ENCODE measurements around the gene CCDC15.
"Not testable (repeated sequence)": the region's sequence is repeated elsewhere in the genome, so short reads cannot be mapped to it uniquely, and the experiment has no call there.

Gene CCDC15

DNA sequence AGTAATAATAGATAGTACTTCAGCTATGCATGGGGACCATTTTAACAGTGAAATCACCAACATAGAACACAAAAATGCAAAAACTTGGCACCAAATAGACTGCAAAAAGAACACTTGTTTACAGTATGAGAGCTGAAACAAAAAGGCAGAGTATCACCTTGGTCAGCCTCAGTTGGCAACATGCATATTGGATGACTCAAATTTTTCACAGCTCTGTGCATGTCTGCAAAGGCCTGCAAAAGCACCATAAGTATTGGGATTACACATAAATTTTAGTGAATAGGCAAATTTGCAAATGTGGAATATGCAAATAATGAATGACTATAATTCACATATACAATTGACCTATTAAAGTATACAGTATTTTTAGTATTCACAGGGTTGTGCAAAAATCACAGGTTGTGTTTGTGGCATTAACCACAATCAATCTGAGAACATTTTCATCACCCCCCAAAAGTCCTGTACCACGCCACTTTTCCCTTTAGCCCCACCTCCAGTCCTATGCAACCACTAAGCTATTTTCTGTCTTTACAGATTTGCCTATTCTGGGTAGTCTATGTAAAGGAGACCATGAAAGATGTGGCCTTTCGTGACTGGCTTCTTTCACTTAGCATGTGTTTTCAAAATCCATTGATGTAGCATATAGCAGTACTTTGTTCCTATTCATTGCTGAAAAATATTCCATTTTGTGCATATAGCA, 47.2 kb downstream of the CCDC15 start:
- no peak for FAIRE-seq

DNA sequence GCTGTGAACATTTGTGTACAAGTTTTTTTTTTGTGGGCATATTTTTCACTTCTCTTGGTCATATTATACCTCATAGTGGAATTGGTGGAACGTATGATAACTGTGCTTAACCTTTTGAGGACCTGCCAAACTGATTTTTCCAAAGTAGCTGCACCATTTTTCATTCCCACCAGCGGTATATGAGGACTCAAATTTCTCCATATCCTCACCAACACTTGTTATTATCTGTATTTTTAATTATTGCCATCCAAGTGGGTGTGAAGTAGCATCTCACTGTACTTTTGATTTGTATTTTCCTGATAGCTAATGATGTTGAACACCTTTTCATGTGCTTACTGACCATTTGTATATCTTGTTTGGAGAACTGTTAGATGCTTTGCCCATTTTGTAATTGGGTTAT, 47.8 kb downstream of the CCDC15 start:
- no peak for FAIRE-seq

DNA sequence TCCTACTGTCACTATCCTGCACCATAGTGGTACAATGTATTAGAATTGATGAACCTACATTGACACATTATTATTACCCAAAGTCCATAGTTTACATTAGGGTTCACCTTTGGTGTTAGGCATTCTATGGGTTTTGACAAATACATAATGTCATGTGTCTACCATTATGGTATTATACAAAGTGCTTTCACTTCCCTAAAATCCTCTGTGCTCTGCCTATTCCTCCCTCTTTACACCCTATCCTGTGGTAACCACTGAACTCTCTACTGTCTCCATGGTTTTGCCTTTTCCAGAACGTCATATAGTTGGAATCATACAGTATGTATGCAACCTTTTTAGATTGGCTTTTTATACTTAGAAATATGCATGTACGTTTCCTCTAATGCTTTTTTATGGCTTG, 51.5 kb downstream of the CCDC15 start:
- FAIRE-seq: no peak

DNA sequence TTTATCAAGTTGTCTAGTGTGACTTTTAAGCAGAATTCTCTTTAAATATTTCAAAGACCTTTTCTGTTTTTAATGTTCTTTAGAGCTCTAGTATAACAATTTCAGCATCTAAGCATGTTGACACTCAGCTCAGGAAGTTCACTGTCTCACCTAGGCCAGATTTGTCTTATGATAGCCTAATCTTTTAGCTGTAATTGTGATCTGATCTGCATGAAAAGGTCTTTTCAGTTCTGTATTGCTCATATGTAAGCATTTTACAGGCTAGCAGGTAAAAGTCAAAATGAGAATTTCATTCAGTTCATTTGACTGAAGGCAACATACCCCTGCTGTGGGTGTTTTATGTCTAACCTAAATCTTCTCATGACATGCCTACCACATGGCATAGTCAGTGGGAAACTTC, 62.4 kb downstream of the CCDC15 start:
- no peak for FAIRE-seq

DNA sequence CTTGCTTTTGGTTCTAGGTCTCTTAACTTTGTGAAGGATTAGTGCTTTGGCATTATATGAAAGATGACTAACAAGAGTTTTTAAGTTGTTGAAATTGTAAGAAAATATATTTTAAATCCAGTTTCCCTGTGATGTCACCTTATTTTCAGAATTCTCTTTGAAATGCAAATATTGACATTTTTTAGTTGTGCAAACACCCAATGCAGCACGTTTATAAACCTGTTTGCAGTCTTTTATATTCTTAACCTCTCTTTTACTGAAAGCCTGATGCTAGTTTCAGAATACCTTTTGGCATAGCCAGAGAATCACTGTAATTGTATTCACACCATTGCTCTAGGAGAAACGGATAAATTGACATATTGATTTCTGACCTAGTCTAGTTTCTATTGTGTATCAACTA, 66.3 kb downstream of the CCDC15 start:
- FAIRE-seq: no peak

DNA sequence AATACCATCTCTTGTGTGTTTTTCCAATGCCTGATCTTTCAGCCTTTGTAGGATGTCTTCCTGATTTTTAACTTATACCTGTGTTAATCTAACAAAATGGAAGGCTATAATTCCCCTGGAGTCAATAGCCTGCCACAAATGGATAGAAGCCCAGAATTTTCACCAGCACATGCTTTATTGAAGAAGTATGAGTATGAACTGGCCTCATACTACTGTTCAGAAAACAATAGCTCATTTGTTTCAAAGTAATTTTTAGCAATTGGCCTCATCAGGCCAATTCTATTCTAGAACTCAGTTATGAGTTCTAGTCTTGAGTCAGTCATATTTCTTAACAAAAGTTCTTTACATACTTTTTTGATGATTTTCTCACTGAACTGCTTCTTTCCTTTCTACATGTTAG, 68.5 kb downstream of the CCDC15 start:
- no peak for FAIRE-seq

DNA sequence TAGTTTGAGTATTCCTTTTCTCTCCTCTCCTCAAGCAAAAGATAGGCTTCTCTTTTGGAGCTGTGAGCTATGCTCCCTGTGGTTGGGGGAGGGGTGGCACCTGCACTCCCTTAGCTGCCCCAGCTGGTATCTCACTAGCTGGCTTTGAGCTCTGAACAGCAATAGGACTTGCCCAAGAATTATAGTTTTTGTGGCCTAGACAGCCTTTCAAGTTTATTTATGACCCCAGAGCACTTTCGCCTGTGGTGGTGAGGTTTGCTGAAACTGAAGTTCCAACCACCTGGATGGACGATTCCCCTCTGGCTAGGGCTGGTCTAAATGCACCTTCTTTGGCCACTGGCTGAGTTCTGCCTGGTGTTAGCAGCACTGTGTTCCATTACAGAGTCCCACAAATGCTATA, 72.0 kb downstream of the CCDC15 start:
- FAIRE-seq: no peak

DNA sequence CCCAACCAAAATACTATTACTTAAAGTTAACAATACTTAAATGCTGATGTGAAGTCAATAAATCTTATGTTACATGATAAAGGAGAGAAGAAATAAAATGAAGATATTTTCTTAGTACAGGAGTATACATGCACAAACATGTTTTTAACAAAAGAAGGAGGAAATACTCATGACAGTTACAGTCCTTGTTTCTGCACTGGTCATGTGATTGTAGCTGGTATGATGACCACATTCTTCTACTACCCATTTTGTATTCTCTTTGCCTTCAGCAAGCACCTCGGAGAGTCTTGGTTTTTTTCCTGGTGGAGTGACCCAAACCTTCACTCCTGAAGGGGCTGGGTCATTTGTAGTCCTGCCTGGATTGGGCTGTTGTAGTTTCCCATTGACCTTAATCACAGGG, 75.4 kb downstream of the CCDC15 start:
- not testable (repeated sequence) for FAIRE-seq

DNA sequence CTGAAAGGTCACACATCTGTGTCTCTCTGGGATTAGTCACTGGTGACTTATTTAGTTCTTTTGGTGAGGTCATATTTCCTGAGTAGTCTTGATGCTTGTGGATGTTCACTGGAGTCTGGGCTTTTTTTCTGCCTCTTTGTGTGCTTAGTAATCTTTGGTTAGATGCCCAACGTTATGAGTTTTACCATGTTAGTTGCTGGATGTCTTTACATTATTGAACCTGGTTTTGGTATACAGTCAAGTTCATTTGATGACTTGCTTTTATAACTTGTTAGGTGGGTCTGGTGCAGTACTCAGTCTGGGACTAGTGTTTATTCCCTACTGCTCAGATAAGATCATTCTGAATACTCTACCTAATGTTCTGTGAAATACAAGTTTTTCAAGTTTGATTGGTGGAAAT, 82.9 kb downstream of the CCDC15 start:
- FAIRE-seq: no peak

DNA sequence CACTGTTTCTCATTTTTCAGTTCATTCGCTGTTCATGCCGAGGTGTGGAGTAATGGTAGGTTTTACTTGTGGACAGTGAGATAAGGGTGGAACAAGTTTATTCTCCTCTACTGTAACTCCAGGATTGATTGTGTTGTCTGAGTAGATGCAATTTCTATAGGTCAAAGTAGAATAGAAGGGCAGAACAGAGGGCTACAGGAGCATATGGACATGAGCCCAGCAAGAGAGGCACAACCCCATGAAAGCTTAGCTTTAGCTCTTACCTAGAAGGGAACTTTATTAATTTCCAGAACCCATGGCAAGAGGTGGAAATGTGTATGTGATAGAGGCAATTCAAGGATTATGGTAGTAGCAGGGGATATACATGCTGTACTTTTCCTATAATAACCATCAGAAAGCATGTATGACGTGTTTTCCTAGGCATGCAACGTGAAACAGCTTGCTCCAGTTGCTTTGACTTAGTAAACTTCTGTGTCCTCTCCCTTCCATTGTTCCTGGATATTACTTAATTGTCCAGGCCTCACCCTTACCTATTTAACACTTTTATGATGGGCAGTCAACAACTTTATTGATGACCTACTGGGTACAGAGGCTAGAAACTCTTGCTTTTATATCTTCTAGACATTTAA, 95.3 kb downstream of the CCDC15 start:
- no peak for FAIRE-seq

DNA sequence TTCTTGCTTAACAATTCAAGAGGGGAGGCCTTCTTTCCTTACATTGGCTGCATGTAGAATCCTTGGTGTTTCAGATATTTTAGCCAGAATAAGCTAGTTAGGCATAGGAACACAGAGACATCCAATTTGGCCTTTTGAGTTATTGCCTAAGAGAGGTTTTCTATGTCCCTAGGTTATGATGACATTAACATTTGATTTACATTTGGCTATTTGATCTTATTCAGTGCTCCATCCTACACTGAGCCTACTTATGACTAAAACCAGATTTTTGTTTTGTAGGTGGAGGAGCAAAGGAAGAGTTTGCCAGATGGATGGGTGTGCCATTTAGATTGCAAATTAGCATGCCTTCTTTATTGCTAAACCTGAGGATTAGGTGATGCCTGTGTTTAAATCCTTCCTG, 98.0 kb downstream of the CCDC15 start:
- FAIRE-seq: no peak

DNA sequence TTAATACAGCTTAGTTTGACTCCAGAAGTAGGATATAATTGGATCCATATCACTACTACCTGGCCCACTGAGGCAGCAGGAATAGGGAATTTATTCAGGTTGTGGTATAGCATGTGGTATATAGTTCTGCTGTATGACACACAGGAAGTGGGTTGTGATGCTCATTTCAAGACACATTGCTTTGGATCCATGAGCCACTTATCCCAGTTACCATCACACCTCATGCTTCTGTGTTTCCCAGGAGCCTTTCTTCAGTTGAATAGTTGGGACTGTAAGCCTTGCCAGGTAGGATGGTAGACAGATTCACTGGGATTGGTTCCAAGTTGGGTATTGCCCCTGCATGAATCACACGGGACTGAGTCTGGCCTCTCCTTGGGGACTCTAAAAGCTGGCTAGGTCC, 99.2 kb downstream of the CCDC15 start:
- no peak for FAIRE-seq

DNA sequence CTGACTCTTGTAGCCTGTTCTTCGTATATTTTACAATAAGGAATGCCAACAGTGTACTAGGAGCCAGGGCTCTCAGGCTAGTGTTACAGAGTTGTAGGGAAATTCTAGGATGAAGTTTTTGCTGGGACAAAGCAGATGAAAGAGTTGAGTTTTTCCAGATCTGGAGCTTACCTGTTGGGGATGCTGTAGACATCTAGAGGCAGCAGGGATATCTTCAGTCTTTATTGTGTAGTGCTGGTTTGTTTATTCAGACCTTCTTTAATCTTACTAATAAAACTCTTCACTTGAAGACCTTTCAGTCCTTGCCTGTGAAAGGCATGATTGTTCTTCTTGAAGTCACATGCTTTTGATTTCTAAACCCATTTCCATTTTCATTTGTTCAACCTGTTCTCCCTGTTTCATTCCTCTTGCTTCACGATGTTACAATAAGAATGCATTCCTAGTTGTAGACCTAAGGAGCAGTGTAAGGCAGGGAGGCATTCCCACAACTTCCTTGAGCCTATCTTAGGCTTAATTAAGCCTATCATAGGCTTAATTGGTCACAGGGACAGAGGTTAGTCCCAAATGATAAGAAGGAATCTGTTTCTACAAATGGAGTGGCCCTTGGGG, 101.2 kb downstream of the CCDC15 start:
- FAIRE-seq: no peak

DNA sequence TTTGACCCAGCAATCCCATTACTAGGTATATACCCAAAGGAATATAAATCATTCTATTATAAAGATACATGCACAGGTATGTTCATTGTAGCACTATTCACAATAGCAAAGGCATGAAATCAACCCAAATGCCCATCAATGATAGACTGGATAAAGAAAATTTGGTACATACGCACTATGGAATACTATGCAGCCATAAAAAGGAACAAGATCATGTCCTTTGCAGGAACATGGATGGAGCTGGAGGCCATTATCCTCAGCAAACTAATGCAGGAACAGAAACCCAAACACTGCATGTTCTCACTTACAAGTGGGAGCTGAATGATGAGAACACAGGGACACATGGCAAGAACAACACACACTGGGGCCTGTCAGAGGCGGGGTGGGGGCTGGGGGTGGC, 102.1 kb downstream of the CCDC15 start:
- not testable (repeated sequence) for FAIRE-seq

DNA sequence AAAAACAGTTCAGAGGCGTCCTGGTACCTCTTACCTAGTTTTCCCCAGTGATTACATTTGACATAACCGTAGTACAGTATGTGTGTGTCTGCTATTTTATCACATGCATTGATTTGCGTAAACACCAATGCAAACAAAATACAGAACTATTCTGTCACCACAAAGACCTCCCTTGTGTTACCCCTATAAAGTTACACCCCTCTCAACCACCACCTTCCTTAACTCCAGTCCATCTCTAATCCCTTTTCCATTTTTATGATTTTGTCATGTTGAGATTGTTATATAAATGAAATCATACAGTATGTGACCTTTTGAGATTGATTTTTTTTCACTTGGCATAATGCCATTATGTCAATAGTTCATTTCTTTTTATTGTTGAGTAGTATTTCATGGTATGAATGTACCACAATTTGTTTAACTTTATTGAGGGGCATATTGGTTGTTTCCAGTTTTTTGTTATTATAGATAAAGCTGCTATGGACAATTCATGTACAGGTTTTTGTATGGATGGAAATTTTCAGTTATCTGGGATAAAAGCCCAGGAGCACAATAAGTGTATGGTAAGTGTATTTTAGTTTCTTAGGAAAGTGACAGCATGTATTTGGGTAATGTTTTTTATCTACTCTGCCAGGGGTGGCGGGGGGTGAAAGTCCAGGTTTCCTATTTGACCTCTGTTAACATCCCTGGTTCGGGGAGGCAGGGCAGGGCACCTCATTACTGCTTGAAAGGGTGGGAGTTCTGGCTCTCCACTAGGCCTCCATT, 103.1 kb downstream of the CCDC15 start:
- peak; percentile 14 for FAIRE-seq

DNA sequence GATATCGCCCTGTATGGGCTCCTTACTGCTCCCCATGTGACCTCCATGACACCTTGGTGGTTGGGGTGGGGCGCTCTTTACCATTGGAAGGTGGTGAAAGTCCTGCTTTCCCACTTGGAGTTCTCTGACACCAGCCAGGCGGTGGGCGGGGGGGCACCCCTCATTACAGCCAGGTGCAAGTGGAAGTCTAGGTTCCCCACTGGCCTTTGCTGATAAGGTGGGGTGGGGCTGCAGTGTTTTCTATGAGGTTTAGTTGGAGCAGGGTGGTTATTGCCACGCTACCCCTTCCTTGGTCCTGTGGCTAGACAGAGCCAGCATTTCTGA, 103.7 kb downstream of the CCDC15 start:
- no peak for FAIRE-seq

DNA sequence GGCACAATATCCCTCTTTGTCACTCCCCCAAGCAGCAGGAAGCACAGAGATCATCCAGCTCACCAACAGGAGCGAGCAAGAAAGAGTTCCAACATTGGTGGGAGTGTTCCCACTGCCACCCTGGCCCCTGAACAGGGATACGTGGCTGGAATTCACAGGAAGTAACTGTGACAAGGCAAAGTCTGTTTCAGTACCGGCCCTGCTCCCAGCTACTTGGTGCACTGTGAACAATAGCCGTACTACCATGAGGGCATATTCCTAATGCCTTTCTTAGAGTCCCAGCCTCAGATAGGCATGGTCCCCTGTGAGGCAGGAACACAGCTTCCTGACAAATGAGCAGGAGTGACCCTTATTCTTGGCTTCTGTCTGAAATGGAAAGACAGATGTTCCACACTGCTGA, 107.3 kb downstream of the CCDC15 start:
- FAIRE-seq: no peak

DNA sequence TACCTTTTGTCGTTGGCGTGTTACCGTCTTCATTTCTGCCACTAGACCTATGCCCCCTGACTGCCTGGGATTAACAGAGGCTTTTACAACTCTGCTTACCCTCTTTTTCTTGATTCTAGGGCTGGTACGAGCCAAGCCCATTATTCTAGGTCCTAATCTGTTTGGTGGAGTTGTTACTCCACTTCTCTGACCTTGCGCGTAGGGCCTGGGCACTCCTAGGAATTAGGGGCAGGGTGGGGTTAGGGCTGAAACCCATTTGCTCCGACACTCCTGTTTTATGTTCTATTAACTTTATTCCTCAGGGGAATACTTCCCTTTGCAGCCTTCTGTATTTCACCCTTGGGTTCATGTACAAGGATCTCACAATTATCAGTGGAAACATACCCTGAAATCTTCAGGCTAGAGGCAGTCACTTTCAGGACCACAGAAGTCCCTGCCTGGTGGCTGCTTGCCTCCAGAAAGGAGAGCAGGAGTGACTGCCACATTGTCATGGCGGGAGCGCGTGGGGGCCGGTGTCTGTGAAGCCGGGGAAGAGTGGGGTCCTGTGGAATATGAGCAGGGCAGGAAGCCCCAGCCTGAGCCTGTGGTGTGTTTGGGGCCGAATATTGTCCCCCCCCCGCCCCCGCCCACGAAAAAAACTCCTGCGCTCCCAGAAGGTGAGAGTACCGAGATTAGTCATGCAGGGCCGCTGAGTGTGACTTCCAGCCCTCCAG, 108.4 kb downstream of the CCDC15 start:
- no peak for FAIRE-seq

DNA sequence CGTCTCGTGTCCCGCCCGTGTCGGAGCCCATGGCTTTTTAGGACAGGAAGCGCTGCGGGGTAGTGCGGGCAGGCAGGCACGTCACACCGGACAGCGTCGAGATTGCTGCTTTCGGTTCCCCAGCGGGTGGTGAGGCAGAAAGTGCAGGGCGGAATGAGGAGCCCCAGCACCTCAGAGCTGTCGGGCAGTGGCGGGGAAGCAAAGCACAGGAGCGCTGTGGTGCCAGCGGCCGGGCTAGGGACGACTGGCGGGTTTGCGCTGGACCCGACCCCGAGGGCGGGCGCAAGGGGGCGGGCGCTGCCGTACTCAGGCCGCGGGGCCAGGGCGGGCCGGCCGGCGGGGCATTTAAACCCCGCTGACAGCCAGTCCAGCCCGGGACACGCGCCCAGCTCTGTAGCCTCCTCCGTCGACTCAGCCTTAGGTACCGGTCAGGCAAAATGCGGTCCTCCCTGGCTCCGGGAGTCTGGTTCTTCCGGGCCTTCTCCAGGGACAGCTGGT, 109.0 kb downstream of the CCDC15 start, which contains the start of gene SLC37A2:
TSS of gene SLC37A2 (plus strand) at position 375 of the 498 bp plus-strand sequence. CDS start at position 438, 63 bp downstream.
- FAIRE-seq: no peak

DNA sequence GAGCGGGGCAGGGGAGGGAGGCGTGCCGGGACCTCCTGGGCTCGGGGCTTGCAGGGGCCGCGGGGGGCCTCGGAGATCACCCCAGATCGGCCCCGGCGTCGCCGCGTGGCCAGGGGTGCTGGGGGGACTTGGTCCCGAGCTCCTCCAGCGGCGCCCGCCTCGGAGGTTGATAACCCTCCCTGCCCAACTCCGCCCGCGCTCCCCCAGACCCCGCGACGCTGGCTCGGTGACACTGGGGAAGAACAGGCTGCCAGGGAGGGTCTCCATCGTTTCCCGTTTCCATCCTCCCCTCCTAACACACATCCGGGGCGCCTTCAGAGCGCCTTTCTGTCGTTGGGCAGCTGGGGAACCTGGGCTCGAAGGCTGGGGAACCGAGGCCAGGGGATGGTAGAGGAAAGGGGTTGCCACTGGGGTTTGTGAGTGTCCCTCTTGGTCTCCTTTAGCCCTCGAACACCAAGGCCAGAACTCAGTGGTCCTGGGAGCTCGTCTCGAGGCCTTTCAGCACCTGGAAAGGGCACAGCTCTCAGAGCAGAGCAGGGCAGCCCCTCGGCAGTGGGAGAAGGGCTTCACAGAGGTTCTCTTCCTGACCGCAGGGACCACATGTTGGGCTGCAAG, 109.5 kb downstream of the CCDC15 start:
- no peak for FAIRE-seq

DNA sequence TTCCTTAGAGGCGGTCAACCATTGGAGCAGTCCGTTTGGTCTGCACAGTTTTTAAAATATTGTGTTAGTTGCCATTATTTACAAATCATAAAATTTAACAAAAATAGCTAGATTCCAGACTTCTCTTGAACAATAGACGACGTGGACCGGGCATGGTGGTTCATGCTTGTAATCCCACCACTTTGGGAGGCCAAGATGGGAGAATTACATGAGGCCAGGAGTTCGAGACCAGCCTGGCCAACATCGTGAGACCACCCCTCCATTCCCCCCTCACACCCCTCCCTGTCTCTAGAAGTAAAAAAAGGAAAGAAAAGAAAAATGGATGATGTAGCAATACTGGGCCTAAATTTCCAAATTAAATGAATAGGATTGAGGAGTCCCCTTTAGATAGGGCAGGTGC, 110.1 kb downstream of the CCDC15 start:
- no peak for FAIRE-seq

DNA sequence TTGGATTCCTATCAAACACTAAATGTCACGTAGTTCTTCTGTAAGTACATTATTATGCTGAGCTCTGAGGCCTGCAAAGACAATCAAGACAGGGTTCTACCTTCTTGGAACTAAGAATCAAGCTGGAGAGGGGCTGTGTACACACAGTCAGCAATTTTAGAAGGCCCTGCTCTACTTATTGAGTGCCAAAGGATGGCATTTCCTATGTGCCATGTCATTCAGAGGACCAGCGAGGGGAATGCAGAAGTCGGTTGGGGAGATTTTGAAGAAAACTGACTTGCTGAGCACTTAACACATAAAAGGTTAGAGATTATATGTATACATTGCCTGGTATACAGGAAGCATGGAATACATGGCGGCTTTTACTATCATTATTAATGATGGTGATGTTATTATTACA, 114.4 kb downstream of the CCDC15 start:
- no peak for FAIRE-seq
